GM12874 (cell line): Measurements from ENCODE around the gene NUAK2.

Experiments
- CTCF ChIP-seq: IDR thresholded peaks from 2 replicates; pipeline ENCODE4 v1.5.1; 2011; ENCODE audit warnings: low read depth, mild to moderate bottlenecking, control low read depth, low read length, moderate library complexity; ENCODE audit not compliant: insufficient read depth

Gene NUAK2

GRCh38 chr1:205315008-205315618 is 6.4 kb downstream of the NUAK2 start:
- TF ChIP-seq CTCF = no peak

GRCh38 chr1:205313563-205314308 is 7.8 kb downstream of the NUAK2 start:
- TF ChIP-seq CTCF = no peak

GRCh38 chr1:205312866-205313562 is 8.5 kb downstream of the NUAK2 start:
- TF ChIP-seq CTCF = no peak

- no peak for TF ChIP-seq CTCF
These were observed 10.4 kb downstream of the NUAK2 start for GRCh38 chr1:205310976-205311704.

- TF ChIP-seq CTCF = no peak
These were observed 11.8 kb downstream of the NUAK2 start for GRCh38 chr1:205309741-205310140.

GRCh38 chr1:205306929-205307566 is 14.5 kb downstream of the NUAK2 start:
- TF ChIP-seq CTCF = no peak
